Left renal cortex interstitium (tissue), 4 donors: Measurements from ENCODE around the gene PAX2. TPM values are rescaled to one million over a fixed set of nuclear protein-coding genes. Genes with fewer than 3 reads are reported as not detected.

Experiments
- DNase-seq, 4 donors: peaks; one replicate each; pipeline ENCODE4 v3.0.0-alpha.2; 2013; ENCODE audit warnings: low read depth in 4 of 4, low spot score in 2 of 4, missing footprints in 1 of 4
- polyA plus RNA-seq, 4 donors: library from polyadenylated mRNA; unstranded; fragments of 120-200 nt; gene quantifications; one replicate each; pipeline ENCODE4 v1.2.1, GENCODE V29; 2013; ENCODE audit not compliant: insufficient read length in 4 of 4

PAX2 gene
- polyA plus RNA-seq, 4 donors: 116 to 262 (median 178) TPM

DNA sequence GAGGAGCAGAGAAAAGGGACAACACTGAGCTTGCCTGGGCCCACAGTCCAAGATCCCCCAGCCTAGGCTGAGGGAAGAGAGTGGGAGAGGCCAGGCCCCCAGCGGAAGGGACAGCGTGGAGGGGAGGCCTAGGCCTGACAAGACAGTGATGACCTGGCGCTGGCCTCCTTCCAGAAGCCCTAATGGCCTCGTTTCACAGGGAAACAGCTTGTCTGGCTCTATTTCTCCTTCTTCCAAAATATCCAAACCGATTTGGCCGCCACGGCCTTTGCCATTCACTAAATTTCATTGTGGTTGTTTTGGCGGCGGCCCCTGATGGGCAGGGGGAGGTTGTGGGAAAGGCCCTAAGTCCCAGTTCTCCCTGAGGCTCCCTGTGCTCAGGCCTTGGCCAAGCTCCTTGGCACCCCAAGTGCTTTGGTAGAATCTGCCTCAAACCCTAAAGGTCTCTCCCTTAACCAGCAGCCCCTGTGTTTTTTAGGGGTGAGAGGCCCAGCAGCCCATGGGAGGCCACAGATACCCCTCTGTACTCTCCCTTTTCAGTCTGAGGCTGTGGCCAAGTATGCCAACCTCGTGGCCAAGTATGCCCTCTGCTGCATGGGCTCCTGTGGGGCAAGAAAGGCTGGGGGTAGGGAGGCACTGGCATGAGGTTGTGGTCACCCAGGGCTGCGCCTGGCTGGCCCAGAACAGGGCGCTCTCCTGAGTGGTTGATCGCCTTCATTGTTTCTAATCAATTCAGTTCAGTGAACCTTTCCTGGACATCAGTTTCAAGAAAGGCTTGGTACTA lies 37.3 kb downstream of the PAX2 start:
- no peak for DNase-seq

DNA sequence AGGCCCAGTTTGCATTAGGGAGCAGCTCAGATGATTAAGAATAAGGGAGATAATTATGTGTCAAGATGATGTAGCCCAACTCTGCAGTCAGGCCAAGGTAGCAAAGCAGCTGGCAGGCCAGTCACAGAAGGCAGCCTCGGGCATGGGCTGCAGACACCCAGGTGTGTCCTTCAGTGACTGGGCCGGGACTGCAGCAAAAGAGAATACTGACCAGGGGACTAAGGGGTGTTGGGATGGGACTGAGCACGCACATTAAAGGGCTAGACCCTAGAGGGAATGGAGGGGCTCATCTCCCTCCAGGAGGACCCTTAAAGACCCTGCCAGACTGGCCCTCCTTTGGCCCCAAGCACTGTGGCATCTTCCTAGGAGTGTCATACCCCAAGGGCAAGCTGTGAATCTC lies 38.7 kb downstream of the PAX2 start:
- no peak for DNase-seq

DNA sequence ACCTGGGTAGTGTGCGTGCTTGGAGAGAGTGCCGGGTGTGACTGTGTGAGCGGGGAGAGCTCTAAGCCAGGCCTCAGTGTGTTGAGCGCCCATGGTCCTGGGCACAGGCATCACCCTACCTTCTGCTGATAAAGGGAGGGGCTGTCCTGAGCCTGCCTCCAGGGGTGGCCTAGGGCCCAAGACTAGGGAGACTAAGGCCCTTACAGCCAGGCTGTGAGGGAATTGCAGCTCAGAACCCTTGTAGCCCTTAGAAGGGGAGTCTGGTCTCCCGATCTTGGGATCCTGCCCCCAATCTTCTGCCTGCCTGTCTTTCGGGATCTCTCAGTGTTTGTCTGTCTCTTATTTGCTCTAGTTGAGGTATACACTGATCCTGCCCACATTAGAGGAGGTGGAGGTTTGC lies 41.2 kb downstream of the PAX2 start:
- no peak for DNase-seq

DNA sequence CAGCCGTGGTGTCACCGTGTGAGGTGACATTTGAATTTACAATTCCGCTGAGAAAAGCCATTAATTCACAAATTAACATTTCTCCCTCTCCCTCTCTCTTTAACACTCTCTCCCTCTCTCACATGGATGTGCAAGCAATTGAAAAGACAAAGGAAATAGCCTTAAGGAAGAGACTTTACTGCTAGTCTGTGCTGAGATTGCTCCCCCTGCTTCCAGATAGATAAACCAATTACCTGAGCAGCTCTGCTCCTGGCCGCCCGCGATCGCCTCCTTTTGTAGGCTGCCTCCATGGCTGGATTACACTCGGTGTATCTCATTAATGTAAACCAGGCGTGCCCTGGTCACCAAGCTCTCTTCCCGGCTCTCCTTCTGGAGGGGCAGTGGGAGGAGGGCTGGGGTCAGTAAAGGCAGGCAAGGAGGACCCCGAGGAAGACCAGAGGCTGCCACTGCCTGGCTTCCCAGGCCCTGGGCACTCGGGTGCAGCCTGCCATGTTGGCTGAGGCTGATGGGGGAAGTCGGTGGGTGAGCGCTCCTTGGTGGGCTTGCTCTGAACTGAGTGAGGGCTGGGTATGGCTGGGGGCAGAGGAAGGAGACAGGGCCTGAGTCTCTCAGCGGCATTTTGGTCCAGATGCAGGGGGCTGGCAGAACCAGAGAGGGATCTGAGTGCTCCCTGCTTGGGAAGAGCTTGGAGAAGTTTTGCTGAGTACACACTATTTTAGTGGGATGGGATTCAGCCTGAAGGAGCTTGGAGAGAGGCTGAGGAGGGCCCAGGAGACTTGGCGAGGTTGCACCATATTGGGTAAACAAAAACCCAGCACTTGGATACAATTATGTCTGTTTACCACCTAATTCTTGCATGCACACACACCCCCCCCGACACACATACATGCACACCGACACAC lies 42.9 kb downstream of the PAX2 start:
- no peak for DNase-seq

DNA sequence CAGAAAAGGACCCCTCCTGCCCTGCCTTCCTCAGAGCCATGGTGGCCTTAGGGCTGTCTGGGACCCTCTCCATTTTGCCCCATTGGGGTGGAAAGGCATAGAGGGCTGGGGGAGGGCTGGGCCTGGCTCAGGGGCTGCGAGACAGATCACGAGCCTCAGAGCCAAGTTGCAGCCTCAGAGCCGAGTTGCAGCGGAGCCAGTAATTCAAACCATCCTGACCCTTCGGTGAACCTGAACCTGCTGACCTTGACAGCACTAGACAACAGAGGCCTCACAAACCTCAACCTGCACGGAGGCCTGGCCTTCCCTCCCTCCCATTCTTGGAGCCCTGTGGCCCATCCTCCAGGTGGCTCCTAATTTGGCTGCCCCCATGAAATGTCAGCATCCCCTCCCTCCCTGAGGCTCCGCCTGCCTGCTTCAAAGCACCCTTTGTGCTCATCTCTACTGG lies 45.4 kb downstream of the PAX2 start:
- DNase-seq: peak in 3 of 4 donors; percentile 36 to 52 (median 50)

- DNase-seq: peak in 1 of 4 donors; percentile 25
Measured at GRCh38 chr10:100791369-100792058, 46.1 kb downstream of the PAX2 start.

DNA sequence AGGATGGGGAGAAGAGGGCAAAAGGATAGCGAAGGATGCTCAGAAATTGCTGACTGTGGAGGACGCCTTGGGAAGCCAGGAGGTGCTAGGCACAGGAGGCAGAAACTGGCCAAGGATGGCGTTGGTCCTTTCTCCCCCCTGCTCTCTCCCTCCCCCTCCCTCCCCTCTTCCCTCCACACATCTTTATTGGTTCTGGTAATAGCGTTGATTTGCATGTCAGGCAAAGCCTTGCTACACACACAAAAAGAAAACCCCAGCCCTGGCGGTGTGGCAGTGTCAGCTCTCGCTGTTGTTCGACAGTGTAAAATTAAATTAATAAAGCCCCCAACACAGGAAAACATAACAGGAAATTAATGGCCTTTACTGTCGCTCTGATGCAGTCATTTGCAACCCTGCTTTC lies 47.2 kb downstream of the PAX2 start:
- DNase-seq: no peak

- no peak for DNase-seq
Measured at GRCh38 chr10:100793055-100793454, 47.7 kb downstream of the PAX2 start.

DNA sequence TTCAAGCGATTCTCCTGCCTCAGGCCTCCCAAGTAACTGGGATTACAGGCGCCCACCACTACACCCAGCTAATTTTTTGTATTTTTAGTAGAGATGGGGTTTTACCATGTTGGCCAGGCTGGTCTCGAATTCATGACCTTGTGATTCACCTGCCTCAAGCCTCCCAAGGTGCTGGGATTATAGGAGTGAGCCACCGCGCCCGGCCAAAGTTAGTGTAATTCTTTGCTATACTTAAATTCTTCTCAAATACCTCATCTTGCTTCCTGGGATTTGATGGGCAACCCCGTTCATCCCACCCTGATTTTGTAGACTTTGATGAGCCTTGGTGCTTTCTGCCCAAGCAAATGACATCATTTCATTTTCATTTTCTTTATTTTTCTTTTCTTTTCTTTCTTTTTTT lies 54.5 kb downstream of the PAX2 start:
- no peak for DNase-seq

GRCh38 chr10:100800931-100801330 lies 55.5 kb downstream of the PAX2 start:
- no peak for DNase-seq

DNA sequence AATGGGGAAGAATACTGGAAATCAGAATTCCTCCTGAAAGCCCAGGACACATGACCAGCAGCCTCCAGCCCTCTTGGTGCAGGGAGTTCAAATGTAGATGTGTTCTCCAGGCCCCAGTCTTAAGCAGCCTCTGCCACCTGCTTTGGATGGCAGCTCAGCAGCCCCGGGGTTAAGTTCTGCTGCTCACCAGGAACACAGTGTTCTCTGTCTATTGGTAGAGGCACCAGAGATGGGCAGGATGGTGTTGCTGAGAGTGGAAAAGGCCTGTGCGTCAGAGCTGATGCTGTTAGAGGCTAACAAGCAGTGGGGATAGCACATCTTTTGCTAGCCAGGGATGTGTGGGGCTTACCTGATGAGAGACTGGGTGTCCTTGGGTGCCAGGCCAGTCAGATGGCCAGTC lies 56.8 kb downstream of the PAX2 start:
- no peak for DNase-seq

GRCh38 chr10:100802607-100803006 lies 57.2 kb downstream of the PAX2 start:
- no peak for DNase-seq

GRCh38 chr10:100803492-100803891 lies 58.1 kb downstream of the PAX2 start:
- DNase-seq: no peak

- no peak for DNase-seq
Measured at GRCh38 chr10:100803908-100804307, 58.5 kb downstream of the PAX2 start.

- no peak for DNase-seq
Measured at GRCh38 chr10:100805543-100806355, 60.4 kb downstream of the PAX2 start.

DNA sequence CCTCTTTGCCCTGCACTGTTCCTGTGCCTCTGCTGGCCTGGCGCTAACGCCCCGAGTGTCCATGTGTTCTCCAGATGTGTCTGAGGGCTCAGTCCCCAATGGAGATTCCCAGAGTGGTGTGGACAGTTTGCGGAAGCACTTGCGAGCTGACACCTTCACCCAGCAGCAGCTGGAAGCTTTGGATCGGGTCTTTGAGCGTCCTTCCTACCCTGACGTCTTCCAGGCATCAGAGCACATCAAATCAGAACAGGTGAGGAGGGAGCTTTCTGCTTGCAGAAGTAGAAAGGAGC lies 60.9 kb downstream of the PAX2 start:
- no peak for DNase-seq

DNA sequence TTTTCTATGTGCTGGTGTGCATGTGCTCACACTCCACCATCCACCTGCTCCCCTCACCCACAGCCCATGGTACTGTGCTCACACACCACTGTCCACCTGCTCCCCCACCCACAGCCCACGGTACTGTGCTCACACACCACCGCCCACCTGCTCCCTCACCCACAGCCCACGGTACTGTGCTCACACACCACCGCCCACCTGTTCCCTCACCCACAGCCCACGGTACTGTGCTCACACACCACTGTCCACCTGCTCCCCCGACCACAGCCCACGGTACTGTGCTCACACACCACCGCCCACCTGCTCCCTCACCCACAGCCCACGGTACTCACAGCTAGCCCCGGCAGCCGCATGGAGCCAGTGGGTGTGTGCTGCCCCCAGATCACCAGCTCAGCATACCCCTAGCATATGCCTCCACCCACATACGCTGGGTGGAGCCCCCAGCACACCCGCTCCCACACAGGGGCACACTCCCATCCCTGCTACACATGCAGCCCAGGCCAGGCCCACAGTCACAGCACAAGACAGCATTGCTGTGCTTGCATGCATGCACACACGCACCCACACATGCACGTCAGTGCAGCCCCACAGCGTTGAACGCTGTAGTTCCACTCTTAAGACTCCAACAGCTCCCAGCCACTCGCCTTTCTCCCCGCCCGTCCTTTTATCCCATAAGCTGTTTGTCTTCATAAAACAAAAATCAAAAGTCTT lies 62.0 kb downstream of the PAX2 start:
- DNase-seq: no peak

DNA sequence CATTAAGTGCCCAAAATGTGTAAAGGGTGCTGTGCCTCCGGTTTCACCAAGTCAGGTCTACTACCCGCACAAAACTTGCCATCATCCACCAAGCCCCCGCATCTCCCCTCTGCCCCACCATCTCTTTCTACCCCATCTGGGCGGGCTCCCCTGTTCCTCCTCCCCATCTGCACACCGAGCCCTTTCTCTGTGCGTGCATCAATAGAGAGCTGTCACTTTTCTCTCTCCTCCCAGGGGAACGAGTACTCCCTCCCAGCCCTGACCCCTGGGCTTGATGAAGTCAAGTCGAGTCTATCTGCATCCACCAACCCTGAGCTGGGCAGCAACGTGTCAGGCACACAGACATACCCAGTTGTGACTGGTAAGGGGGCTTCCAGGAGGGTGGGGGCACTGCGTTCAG lies 63.5 kb downstream of the PAX2 start:
- DNase-seq: no peak

GRCh38 chr10:100810091-100810834 lies 64.9 kb downstream of the PAX2 start:
- DNase-seq: no peak
